Stimulated activated CD8-positive, alpha-beta memory T cell treated with anti-CD3 and anti-CD28 coated beads, Interleukin-4, amount 100 ng/mL, for 48 hours (primary cell): ENCODE results near the gene ZDHHC12.

Source experiments
- DNase-seq: peaks from one replicate; pipeline ENCODE4 v3.0.0-alpha.2; 2020

ZDHHC12 gene

DNA sequence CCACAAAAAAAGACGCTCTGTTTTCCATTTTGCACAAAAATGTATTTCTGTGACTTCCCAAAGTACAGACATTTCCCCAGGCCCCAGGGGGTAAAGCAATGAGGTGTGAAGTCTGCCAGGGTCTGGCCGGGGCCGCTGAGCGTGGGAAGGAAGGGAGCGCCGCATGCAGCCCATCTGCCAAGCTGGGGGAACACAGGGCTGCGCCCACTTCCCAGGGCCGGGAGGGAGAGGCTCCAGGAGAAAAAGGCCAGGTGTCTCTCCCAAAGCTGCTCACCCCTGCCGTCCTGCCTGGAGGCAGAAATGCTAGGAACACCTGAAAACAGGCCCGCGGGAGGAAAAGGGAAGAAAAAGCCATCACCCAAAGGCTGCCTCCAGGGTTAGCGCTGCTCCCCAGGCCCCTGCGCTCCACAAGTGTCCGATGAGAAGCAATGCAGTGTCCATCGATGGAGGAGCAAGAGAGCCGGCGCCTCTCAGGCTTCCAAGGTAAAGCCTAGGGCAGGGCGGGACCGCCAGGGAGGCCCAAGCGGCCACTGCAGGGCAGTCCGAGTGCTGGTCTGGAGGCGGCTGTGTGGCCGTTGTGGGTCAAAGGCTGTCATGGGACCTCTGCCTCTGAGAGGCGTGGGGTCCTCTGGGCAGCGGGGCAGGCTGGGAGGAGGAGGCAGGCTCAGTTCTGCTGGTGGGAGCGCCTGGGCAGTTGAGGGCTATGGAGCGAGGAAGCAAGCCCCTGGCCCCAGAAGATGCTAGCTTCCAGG lies 6.0 kb upstream of the ZDHHC12 start:
- no peak for DNase-seq

DNA sequence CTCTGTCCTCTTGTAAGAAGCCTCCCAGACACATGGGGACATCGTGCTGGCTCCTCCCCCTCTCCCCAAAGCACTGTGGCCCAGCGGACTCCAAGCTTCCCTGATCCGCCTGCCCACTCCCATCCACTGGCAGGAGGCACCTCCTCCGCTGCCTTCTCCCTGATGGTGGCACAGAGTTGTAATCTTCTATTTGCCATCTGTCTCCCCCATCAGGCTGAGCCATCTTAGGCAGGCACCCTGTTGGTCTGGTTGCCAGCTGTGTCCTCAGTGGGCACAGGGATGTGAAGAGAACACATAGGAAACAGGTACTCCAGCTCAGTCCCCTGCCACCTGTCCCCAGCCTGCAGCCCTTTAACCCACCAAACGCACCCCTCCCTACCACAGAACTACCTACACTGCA lies 5.4 kb upstream of the ZDHHC12 start:
- no peak for DNase-seq

- no peak for DNase-seq
These were observed 4.4 kb upstream of the ZDHHC12 start for GRCh38 chr9:128728298-128728697.

- DNase-seq: no peak
These were observed 3.8 kb upstream of the ZDHHC12 start for GRCh38 chr9:128727640-128728248.

GRCh38 chr9:128724744-128725211 lies 851 bp upstream of the ZDHHC12 start:
- DNase-seq: peak; percentile 69

- DNase-seq: no peak
These were observed 518 bp downstream of the ZDHHC12 start for GRCh38 chr9:128723352-128723865.

GRCh38 chr9:128722380-128723351 lies 1.3 kb downstream of the ZDHHC12 start:
- DNase-seq: no peak

DNA sequence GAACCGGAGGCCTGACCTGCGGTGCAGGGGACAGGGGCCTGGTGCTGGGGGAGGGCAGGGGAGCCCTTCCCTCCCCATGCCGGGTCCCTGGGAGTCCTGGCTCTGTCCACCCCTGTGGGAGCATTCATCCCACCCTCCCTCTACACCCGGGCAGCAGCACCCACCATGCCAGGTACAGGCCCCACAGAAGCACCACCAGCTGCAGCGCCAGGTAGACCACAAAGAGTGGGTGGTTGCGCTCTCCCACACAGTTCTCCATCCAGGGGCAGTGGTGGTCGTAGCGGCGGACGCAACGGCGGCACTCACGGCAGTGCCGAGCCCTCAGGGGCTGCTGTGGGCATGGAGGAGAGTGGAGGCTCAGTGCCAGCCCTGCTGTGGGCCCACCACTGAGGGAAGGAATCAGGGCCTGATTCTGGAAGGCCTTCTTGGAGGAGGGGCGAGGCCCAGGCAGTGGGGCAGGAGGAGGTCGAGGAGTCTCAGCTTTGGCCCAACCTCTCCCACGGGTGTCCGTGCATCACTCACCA lies 2.4 kb downstream of the ZDHHC12 start:
- DNase-seq: no peak

DNA sequence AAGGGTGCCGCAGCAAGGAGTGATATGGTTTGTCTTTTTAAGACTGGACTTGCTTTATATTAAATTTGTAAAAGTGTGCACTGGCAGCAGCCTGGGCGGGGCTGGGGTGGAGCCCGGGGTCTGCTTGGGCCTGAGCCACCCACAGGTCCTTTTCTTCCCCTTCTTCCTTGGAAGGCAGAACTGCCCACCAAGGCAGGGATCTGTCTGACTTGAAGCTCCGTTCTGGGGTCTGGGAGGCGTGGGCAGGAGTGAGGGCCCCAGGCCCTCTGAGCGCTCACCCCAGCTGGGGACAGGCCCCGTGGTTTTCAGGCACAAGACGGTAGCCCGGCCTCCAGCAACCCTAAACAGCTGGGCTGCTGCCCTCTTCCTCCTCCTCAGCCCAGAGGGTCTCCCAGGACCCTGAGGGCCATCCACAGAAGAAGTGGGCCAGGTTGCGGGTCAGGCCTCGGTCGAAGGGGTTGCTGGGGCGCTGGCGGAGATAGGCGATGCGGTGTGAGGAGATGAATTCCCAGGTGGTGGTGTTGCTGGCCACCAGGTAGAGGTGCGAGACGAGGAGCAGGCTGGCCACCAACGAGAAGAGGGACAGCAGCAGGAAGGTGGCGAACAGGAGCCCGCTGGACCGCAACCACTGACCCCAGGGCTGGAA lies 3.0 kb downstream of the ZDHHC12 start:
- DNase-seq: no peak

GRCh38 chr9:128719919-128720605 lies 3.9 kb downstream of the ZDHHC12 start:
- no peak for DNase-seq

DNA sequence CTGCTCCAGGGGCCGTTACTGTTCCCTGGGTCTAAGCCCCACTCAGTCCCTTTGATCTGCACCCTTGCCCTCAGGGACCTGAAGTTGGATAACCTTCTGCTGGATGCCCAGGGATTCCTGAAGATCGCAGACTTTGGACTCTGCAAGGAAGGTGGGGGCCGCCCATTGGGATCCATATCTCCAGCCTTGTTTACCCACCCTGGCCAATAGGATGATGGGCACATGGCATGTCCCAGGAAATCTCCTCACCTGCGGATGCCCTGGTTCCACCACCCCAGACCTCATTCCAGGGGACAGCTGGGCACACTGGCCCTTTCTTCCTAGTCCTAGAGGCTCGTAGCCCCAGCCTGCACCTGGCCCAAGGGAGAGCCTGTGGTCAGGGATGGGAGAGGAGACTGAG lies 5.5 kb downstream of the ZDHHC12 start:
- no peak for DNase-seq

DNA sequence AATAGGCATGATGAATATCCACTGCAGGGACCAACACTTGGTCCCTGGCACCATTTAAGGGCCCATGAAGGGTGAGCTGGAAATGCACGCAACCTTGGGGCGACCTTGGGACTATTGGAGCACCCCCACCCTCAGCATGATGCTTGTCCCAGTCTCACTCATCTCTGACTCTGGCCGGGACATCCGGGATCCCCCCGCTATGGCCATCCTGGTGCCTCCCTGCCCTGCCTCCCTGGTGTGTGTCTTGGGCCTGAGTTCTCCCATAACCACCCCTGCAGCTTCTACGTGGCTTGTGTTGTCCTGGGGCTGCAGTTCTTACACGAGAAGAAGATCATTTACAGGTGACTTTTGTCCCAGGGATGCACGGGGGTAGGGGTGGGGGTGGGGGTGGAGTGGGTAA lies 5.9 kb downstream of the ZDHHC12 start:
- no peak for DNase-seq

GRCh38 chr9:128716581-128717254 lies 7.2 kb downstream of the ZDHHC12 start:
- DNase-seq: no peak

DNA sequence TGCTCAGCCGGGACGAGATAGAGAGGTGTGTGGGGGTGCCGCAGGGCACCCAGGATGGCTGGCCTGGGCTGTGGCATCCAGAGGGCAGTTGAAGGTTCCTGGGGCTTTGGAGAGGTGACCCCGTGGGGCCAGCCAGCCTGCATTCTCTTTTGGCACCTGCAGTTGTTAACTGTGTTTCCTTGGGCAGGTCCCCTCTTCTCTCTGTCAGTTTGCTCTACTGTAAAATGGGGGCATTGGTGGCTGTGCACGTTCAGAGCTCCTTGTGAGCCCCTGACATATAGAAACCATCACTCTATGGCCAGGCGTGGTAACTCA lies 8.5 kb downstream of the ZDHHC12 start:
- no peak for DNase-seq

DNA sequence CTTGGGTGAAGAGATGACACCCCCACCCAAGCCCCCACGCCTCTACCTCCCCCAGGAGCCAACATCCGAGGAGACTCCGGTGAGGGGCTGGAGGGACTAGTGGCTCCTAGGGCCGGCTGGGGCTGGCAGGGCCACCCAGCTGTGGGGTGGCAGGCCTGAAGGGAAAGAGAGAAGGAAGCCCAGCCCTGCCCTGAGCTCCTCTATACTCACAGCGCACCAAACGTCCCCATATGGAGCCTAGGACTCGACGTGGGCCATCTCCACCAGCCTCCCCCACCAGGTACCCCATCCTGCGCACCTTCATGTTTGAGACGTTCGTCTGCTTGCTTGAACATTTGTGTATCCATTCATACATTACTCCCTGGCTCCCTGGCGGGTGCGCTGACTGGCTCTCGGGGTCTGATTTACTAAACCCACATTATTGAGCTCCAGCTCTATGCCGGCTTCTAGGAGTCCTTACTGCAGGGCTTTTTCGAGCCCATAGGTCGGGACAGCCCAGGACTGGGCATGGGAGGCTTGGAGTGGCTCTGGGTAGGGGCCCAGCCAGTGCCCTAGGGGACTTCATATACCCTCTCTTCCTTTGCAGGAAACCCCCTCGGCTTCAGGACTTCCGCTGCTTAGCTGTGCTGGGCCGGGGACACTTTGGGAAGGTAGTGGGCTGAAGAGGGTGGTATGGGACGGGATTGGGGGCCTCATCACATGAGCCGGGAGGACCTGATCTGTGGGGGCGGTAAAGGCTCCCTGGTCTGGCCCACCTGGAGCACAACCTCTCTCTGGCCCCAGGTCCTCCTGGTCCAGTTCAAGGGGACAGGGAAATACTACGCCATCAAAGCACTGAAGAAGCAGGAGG lies 9.1 kb downstream of the ZDHHC12 start:
- DNase-seq: no peak

GRCh38 chr9:128713941-128714573 lies 9.9 kb downstream of the ZDHHC12 start:
- DNase-seq: no peak

- DNase-seq: no peak
These were observed 10.5 kb downstream of the ZDHHC12 start for GRCh38 chr9:128713411-128713780.

DNA sequence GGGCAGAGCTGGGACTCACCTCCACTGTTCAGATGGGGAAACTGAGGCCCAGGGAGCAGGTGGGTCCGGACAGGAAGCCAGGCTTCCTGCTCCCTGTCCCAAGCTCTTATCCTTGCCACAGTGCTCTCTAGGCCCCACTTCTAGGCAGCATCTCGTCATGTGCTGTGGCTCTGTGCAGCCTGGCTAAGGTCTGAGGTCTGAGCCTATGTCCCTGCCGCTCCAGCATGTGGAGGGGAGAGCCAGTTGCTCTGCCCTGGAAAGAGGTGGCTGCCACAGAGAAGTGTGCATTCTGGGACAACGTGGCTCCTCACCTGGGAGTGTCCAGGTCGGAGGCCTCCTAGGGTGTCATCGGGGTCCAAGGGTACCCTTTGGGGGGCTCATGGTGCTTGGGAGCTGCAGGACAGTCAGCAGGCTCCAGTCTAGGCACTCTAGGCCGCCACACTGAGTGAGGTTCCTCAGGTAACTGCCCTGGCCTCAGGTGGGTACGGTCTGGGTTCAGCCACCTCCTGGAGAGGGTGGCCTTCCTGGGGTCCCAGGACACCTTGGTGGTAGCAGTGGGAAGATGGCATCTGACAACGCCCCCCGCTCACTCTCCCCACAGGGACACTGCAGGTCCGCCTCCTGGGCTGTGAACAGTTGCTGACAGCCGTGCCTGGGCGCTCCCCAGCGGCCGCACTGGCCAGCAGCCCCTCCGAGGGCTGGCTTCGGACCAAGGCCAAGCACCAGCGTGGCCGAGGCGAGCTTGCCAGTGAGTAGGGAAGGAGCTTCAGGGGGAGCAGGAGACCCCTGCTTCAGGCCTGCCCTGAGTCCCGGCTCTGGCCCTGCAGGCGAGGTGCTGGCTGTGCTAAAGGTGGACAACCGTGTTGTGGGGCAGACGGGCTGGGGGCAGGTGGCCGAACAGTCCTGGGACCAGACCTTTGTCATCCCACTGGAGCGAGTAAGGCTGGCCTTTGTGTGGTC lies 11.2 kb downstream of the ZDHHC12 start:
- DNase-seq: no peak

GRCh38 chr9:128707446-128707845 lies 16.5 kb downstream of the ZDHHC12 start:
- DNase-seq: no peak
